HepG2 (cell line): ENCODE measurements around the gene ZNF541.
A peak's percentile ranks its signal among the peaks of the same experiment; 100 is the strongest.

ENCODE experiments used
- BRF2 ChIP-seq: sonication (generic); formaldehyde crosslinking; IDR thresholded peaks from 2 replicates; pipeline ENCODE4 v1.8.1; 2022; ENCODE audit warnings: mild to moderate bottlenecking, missing genetic modification reagents
- FUBP1 ChIP-seq: sonication (generic); formaldehyde crosslinking; IDR thresholded peaks from 2 replicates; pipeline ENCODE4 v1.5.1; 2020; ENCODE audit warnings: missing genetic modification reagents, mild to moderate bottlenecking, borderline replicate concordance
- MLX ChIP-seq: IDR thresholded peaks from 2 replicates; pipeline ENCODE4 v1.6.1; 2016
- MYNN ChIP-seq: sonication (generic); formaldehyde crosslinking; IDR thresholded peaks from 2 replicates; pipeline ENCODE4 v1.4.0; 2020; ENCODE audit warnings: mild to moderate bottlenecking, low read depth, missing genetic modification reagents
- STAT6 ChIP-seq: sonication (generic); formaldehyde crosslinking; IDR thresholded peaks from 2 replicates; pipeline ENCODE4 v1.4.0; 2020; ENCODE audit warnings: missing genetic modification reagents, mild to moderate bottlenecking, borderline replicate concordance
- TOPORS ChIP-seq: sonication (generic); formaldehyde crosslinking; IDR thresholded peaks from 2 replicates; pipeline ENCODE4 v1.8.0; 2023; ENCODE audit warnings: mild to moderate bottlenecking, missing genetic modification reagents
- YEATS2 ChIP-seq: sonication (generic); formaldehyde crosslinking; IDR thresholded peaks from 2 replicates; pipeline ENCODE4 v1.4.0; 2020; ENCODE audit warnings: missing genetic modification reagents, borderline replicate concordance
- ZNF766 ChIP-seq: sonication (generic); formaldehyde crosslinking; IDR thresholded peaks from 2 replicates; pipeline ENCODE4 v1.5.0; 2020; ENCODE audit warnings: missing genetic modification reagents, borderline replicate concordance
- ZSCAN9 ChIP-seq: IDR thresholded peaks from 2 replicates; pipeline ENCODE4 v1.6.1; 2016; ENCODE audit warnings: borderline replicate concordance

- TF ChIP-seq MLX (no peak), STAT6 (CRISPR knock-in tag) (no peak), FUBP1 (CRISPR knock-in tag) (no peak), ZNF766 (no peak), TOPORS (CRISPR knock-in tag) (no peak), YEATS2 (CRISPR knock-in tag) (peak; percentile 35; the same call in 1 of the 2 replicates), BRF2 (no peak), MYNN (CRISPR knock-in tag) (no peak), ZSCAN9 (CRISPR knock-in tag) (no peak; the same call in 1 of the 2 replicates)
Observed at GRCh38 chr19:47608969-47609905, 36.3 kb upstream of the ZNF541 start, which contains the start of gene BICRA.
